ENCODE measurements around the gene ITIH4. TPM values are rescaled to one million over a fixed set of nuclear protein-coding genes. Genes with fewer than 3 reads are reported as not detected.

Gene ITIH4
- total and polyA plus RNA-seq, 2 of the 13 experiments (the other 11 are each of a cell fraction or from before 2014, with no cell fraction given): 2.7 to 5.3 TPM

DNA sequence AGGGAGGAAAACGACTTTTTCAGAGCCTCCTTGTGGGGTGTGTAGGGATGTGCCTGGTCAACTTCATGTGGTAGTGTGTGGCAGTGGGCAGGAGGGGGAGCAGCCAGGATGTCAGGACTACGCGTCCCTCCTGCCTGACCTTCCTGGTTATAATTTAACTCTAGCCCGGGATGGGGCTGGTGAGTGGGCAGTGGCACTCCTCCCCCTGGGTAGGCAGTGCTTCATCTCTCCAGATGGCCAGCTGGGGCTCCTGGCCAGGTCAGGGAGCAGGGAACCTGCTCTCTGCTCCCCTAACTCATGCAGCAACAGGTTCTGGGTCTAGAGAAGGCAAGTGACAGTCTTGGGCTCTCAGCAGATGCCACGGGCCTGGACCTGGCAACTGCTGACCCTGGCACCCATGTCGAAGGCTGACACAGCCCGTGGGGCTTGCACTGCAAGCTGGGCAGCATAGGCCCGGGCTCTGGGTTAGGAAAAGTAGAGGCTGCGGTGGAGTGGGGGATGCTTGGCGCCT is 2.6 kb downstream of the ITIH4 start (continued):
- TF ChIP-seq, protein P1, sequence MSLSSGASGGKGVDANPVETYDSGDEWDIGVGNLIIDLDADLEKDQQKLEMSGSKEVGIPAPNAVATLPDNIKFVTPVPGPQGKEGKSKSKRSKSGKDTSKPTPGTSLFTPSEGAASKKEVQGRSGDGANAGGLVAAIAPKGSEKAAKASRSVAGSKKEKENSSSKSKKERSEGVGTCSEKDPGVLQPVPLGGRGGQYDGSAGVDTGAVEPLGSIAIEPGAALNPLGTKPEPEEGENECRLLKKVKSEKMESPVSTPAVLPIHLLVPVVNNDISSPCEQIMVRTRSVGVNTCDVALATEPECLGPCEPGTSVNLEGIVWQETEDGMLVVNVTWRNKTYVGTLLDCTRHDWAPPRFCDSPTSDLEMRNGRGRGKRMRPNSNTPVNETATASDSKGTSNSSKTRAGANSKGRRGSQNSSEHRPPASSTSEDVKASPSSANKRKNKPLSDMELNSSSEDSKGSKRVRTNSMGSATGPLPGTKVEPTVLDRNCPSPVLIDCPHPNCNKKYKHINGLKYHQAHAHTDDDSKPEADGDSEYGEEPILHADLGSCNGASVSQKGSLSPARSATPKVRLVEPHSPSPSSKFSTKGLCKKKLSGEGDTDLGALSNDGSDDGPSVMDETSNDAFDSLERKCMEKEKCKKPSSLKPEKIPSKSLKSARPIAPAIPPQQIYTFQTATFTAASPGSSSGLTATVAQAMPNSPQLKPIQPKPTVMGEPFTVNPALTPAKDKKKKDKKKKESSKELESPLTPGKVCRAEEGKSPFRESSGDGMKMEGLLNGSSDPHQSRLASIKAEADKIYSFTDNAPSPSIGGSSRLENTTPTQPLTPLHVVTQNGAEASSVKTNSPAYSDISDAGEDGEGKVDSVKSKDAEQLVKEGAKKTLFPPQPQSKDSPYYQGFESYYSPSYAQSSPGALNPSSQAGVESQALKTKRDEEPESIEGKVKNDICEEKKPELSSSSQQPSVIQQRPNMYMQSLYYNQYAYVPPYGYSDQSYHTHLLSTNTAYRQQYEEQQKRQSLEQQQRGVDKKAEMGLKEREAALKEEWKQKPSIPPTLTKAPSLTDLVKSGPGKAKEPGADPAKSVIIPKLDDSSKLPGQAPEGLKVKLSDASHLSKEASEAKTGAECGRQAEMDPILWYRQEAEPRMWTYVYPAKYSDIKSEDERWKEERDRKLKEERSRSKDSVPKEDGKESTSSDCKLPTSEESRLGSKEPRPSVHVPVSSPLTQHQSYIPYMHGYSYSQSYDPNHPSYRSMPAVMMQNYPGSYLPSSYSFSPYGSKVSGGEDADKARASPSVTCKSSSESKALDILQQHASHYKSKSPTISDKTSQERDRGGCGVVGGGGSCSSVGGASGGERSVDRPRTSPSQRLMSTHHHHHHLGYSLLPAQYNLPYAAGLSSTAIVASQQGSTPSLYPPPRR (CRISPR knock-in tag; IDR thresholded peaks at IDR 0.05; ENCODE audit: borderline replicate concordance): no peak
- no peak for TF ChIP-seq ZNF605 (CRISPR knock-in tag; IDR thresholded peaks at IDR 0.05)
- TF ChIP-seq DNMT1 (CRISPR knock-in tag; IDR thresholded peaks at IDR 0.05): no peak
- TF ChIP-seq ZNF607 (CRISPR knock-in tag; IDR thresholded peaks at IDR 0.05; ENCODE audit: borderline replicate concordance): no peak
- TF ChIP-seq ZNF883 (CRISPR knock-in tag; IDR thresholded peaks at IDR 0.05; ENCODE audit: not compliant biosample characterization): no peak
- TF ChIP-seq ZNF780A (CRISPR knock-in tag; IDR thresholded peaks at IDR 0.05): no peak
- TF ChIP-seq NCOA5 (CRISPR knock-in tag; IDR thresholded peaks at IDR 0.05): no peak
- TF ChIP-seq, protein P2, sequence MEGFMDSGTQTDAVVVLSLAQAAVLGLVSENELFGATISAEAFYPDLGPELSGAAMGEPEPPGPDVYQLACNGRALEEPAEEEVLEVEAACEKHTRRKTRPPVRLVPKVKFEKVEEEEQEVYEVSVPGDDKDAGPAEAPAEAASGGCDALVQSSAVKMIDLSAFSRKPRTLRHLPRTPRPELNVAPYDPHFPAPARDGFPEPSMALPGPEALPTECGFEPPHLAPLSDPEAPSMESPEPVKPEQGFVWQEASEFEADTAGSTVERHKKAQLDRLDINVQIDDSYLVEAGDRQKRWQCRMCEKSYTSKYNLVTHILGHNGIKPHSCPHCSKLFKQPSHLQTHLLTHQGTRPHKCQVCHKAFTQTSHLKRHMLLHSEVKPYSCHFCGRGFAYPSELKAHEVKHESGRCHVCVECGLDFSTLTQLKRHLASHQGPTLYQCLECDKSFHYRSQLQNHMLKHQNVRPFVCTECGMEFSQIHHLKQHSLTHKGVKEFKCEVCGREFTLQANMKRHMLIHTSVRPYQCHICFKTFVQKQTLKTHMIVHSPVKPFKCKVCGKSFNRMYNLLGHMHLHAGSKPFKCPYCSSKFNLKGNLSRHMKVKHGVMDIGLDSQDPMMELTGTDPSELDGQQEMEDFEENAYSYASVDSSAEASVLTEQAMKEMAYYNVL (CRISPR knock-in tag; IDR thresholded peaks at IDR 0.05; ENCODE audit: borderline replicate concordance): no peak
- no peak for TF ChIP-seq ZNF432 (CRISPR knock-in tag; IDR thresholded peaks at IDR 0.05; ENCODE audit: borderline replicate concordance)
- TF ChIP-seq, protein P3, sequence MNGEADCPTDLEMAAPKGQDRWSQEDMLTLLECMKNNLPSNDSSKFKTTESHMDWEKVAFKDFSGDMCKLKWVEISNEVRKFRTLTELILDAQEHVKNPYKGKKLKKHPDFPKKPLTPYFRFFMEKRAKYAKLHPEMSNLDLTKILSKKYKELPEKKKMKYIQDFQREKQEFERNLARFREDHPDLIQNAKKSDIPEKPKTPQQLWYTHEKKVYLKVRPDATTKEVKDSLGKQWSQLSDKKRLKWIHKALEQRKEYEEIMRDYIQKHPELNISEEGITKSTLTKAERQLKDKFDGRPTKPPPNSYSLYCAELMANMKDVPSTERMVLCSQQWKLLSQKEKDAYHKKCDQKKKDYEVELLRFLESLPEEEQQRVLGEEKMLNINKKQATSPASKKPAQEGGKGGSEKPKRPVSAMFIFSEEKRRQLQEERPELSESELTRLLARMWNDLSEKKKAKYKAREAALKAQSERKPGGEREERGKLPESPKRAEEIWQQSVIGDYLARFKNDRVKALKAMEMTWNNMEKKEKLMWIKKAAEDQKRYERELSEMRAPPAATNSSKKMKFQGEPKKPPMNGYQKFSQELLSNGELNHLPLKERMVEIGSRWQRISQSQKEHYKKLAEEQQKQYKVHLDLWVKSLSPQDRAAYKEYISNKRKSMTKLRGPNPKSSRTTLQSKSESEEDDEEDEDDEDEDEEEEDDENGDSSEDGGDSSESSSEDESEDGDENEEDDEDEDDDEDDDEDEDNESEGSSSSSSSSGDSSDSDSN (CRISPR knock-in tag; IDR thresholded peaks at IDR 0.05): 0 out of 2 replicates have a peak, but pooled peaks have one; percentile 23
- peak; percentile 21; the same call in 1 of the 2 replicates for TF ChIP-seq ZNF292 (CRISPR knock-in tag; IDR thresholded peaks at IDR 0.05; ENCODE audit: borderline replicate concordance, low read depth)
- no peak for TF ChIP-seq MYC (CRISPR knock-in tag; IDR thresholded peaks at IDR 0.05; ENCODE audit: borderline replicate concordance)
- TF ChIP-seq GTF3A (CRISPR knock-in tag; conservative IDR thresholded peaks at IDR 0.05): no peak
- TF ChIP-seq, protein P4, sequence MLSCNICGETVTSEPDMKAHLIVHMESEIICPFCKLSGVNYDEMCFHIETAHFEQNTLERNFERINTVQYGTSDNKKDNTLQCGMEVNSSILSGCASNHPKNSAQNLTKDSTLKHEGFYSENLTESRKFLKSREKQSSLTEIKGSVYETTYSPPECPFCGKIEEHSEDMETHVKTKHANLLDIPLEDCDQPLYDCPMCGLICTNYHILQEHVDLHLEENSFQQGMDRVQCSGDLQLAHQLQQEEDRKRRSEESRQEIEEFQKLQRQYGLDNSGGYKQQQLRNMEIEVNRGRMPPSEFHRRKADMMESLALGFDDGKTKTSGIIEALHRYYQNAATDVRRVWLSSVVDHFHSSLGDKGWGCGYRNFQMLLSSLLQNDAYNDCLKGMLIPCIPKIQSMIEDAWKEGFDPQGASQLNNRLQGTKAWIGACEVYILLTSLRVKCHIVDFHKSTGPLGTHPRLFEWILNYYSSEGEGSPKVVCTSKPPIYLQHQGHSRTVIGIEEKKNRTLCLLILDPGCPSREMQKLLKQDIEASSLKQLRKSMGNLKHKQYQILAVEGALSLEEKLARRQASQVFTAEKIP (CRISPR knock-in tag; IDR thresholded peaks at IDR 0.05; ENCODE audit: borderline replicate concordance): no peak
- TF ChIP-seq HNF4A (CRISPR knock-in tag; IDR thresholded peaks at IDR 0.05): no peak
- TF ChIP-seq RNF2 (conservative IDR thresholded peaks at IDR 0.05; ENCODE audit: low read depth): no peak
- no peak for TF ChIP-seq EHMT2 (IDR thresholded peaks at IDR 0.05; ENCODE audit: borderline replicate concordance, low read depth, low read length)
- TF ChIP-seq FOXP1 (IDR thresholded peaks at IDR 0.05): no peak
- TF ChIP-seq FOXP1 (CRISPR knock-in tag; IDR thresholded peaks at IDR 0.05): no peak; the same call in 1 of the 2 replicates

Measured in HepG2 (cell line).